ENCODE results near the gene HOXD12. TPM values are rescaled to one million over a fixed set of nuclear protein-coding genes. Genes with fewer than 3 reads are reported as not detected.

The HOXD12 gene
- total and polyA plus RNA-seq, 2 donors (not counting 1 experiment from before 2014, with no cell fraction given), result not detected

DNA sequence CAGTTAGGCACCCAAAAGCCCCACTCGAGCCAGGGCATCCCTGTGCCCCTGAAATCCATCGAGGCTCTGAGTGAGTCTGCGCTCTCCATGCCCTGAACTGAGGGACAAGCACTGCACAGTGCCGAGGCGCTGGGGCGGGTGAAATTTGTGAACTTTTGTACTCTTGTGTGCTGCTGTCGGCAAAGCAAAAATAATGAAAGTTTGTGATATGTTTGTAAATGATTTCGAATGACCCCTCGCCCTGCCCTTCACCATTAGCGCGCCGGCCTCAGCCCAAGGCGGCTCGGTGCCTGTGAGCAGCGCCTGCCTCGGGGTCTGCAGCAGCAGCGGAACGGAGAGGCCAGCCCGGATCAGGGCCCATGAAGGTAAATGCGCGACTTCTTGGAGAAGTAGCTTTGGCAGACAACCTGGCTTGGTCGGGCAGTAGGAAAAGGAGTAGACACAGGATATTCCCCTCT lies 49.9 kb downstream of the HOXD12 start:
- Histone ChIP-seq H3K36me3 (ENCODE audit: control insufficient read depth, insufficient read depth, low read length) (no peaks in the 10 kb centered on the region), H2AFZ (ENCODE audit: low read length) (no peak overlapping the region), H3K4me3 (replicated peaks in 1 of 4; ENCODE audit: control extremely low read depth in 1 of 4, insufficient read depth in 1 of 4, low read depth in 3 of 4, low read length in 4 of 4) (no peak overlapping the region), H3K27me3 (ENCODE audit: control insufficient read depth, insufficient read depth, low read length) (peaks cover 71% of the 10 kb centered on the region), H3K79me2 (ENCODE audit: control insufficient read depth, insufficient read depth, low read length) (no peaks in the 10 kb centered on the region), H3K9ac (ENCODE audit: insufficient read depth, low read length) (no peak overlapping the region), H3K27ac (ENCODE audit: insufficient read depth, low read length) (no peak overlapping the region), H3K4me1 (ENCODE audit: control insufficient read depth, extremely low read depth, insufficient read depth, low read length) (no peaks in the 10 kb centered on the region), H4K20me1 (ENCODE audit: control insufficient read depth, extremely low read depth, insufficient read depth, low read length) (no peaks in the 10 kb centered on the region), H3K4me2 (ENCODE audit: extremely low read depth, insufficient read depth, low read length) (no peak overlapping the region), H3K9me3 (ENCODE audit: control insufficient read depth, insufficient read depth, low read depth, low read length) (no peaks in the 10 kb centered on the region)
- no peak for DNase-seq (ENCODE audit: low read depth in 2 of 2)
- TF ChIP-seq, protein P1, sequence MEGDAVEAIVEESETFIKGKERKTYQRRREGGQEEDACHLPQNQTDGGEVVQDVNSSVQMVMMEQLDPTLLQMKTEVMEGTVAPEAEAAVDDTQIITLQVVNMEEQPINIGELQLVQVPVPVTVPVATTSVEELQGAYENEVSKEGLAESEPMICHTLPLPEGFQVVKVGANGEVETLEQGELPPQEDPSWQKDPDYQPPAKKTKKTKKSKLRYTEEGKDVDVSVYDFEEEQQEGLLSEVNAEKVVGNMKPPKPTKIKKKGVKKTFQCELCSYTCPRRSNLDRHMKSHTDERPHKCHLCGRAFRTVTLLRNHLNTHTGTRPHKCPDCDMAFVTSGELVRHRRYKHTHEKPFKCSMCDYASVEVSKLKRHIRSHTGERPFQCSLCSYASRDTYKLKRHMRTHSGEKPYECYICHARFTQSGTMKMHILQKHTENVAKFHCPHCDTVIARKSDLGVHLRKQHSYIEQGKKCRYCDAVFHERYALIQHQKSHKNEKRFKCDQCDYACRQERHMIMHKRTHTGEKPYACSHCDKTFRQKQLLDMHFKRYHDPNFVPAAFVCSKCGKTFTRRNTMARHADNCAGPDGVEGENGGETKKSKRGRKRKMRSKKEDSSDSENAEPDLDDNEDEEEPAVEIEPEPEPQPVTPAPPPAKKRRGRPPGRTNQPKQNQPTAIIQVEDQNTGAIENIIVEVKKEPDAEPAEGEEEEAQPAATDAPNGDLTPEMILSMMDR (conservative IDR thresholded peaks at IDR 0.05 in 1 of 2, IDR thresholded peaks at IDR 0.05 in 1 of 2; ENCODE audit: low read depth in 1 of 2, low read length in 2 of 2), result no peak
- peak; percentile 35 for TF ChIP-seq EZH2 (IDR thresholded peaks at IDR 0.05; ENCODE audit: low read length, missing control alignments)

DNA sequence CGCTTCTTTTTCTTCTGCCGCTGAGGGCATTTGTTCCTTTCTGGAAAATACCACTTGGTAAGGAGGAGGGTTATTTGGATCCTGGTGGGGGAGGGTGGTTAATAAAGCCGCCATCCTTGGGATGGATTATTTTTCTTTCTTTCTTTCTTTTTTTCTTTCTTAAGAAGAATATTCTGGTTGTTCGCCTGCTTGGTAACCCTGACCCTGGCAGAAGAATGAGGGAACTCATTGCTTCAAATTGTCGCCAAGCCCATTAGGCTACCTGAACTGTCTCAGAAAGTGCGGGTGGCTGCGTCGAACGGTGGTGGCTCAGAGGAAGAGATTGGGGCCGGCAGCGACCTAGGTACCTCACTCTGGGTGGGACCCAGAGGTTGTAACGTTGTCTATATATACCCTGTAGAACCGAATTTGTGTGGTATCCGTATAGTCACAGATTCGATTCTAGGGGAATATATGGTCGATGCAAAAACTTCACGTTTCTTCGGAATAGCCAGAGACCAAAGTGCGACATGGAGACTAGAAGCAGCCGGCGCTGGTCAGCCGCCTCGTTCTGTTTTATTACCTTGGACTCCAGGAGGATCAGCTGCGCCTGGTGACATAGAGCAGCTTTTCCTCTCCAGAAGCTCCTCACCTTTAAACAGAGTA lies 50.5 kb downstream of the HOXD12 start:
- Histone ChIP-seq H3K79me2 (ENCODE audit: control insufficient read depth, insufficient read depth, low read length) (no peaks in the 10 kb centered on the region), H3K4me2 (ENCODE audit: extremely low read depth, insufficient read depth, low read length) (no peak overlapping the region), H3K4me3 (replicated peaks in 1 of 4; ENCODE audit: control extremely low read depth in 1 of 4, insufficient read depth in 1 of 4, low read depth in 3 of 4, low read length in 4 of 4) (no peak overlapping the region), H3K27ac (ENCODE audit: insufficient read depth, low read length) (no peak overlapping the region), H3K9ac (ENCODE audit: insufficient read depth, low read length) (no peak overlapping the region), H4K20me1 (ENCODE audit: control insufficient read depth, extremely low read depth, insufficient read depth, low read length) (no peaks in the 10 kb centered on the region), H3K4me1 (ENCODE audit: control insufficient read depth, extremely low read depth, insufficient read depth, low read length) (no peaks in the 10 kb centered on the region), H2AFZ (ENCODE audit: low read length) (no peak overlapping the region), H3K9me3 (ENCODE audit: control insufficient read depth, insufficient read depth, low read depth, low read length) (no peaks in the 10 kb centered on the region), H3K36me3 (ENCODE audit: control insufficient read depth, insufficient read depth, low read length) (no peaks in the 10 kb centered on the region), H3K27me3 (ENCODE audit: control insufficient read depth, insufficient read depth, low read length) (peaks cover 70% of the 10 kb centered on the region)
- no peak for DNase-seq (ENCODE audit: low read depth in 2 of 2)
- TF ChIP-seq, protein P1 (conservative IDR thresholded peaks at IDR 0.05 in 1 of 2, IDR thresholded peaks at IDR 0.05 in 1 of 2; ENCODE audit: low read depth in 1 of 2, low read length in 2 of 2), result no peak
- TF ChIP-seq EZH2 (IDR thresholded peaks at IDR 0.05; ENCODE audit: low read length, missing control alignments), result no peak

DNA sequence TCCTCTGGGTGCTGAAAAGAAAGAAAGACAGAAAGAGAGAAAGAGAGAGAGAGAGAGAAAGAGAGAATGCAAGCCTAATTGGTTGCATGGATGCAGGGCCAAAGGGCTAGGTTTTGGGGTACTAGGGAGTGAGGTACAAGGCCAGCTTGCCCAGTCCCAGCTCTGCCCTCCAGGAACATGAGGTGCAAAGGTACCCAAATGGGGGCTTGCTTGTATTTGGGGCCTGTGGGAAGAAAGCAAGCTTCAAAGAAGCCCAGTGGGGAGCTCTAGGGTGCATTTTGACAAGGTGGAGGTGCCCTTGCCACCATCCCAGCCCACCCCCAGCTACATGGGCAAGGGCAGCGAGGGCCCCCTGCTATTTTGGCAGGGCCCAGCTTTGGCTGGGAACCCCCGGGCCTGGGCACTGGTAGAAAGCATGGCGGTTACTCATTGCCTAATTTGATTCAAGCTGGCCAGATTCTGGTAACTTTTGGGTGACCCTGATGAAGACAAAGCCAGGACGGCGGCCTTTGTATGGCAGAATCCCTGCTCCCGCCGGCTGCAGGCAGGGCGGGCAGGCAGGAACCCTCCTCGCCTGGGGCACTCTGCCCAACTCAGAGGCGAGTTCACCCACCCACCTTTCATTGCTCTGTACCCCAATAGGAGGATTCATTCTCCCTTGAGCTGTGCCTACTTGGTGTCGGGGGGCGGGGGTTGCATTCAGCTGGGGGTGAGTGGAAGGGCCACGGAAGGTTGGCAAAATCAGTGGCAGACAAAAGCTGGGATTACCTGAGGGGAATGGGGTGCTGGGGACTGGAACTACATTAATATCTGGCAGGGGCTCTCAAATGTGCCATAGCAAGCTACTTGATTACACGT lies 51.2 kb downstream of the HOXD12 start:
- Histone ChIP-seq H4K20me1 (ENCODE audit: control insufficient read depth, extremely low read depth, insufficient read depth, low read length) (no peaks in the 10 kb centered on the region), H3K36me3 (ENCODE audit: control insufficient read depth, insufficient read depth, low read length) (no peaks in the 10 kb centered on the region), H3K9ac (ENCODE audit: insufficient read depth, low read length) (no peak overlapping the region), H3K4me2 (ENCODE audit: extremely low read depth, insufficient read depth, low read length) (no peak overlapping the region), H3K27ac (ENCODE audit: insufficient read depth, low read length) (no peak overlapping the region), H3K9me3 (ENCODE audit: control insufficient read depth, insufficient read depth, low read depth, low read length) (no peaks in the 10 kb centered on the region), H3K27me3 (ENCODE audit: control insufficient read depth, insufficient read depth, low read length) (peaks cover 71% of the 10 kb centered on the region), H3K4me3 (replicated peaks in 1 of 4; ENCODE audit: control extremely low read depth in 1 of 4, insufficient read depth in 1 of 4, low read depth in 3 of 4, low read length in 4 of 4) (no peak overlapping the region), H2AFZ (ENCODE audit: low read length) (no peak overlapping the region), H3K4me1 (ENCODE audit: control insufficient read depth, extremely low read depth, insufficient read depth, low read length) (no peaks in the 10 kb centered on the region), H3K79me2 (ENCODE audit: control insufficient read depth, insufficient read depth, low read length) (no peaks in the 10 kb centered on the region)
- peak; percentile 49 for TF ChIP-seq EZH2 (IDR thresholded peaks at IDR 0.05; ENCODE audit: low read length, missing control alignments)
- TF ChIP-seq, protein P1 (conservative IDR thresholded peaks at IDR 0.05 in 1 of 2, IDR thresholded peaks at IDR 0.05 in 1 of 2; ENCODE audit: low read depth in 1 of 2, low read length in 2 of 2), result no peak
- DNase-seq (ENCODE audit: low read depth in 2 of 2), result no peak

Data from fibroblast of lung (primary cell).